ENCODE measurements around the gene RAPGEF6. TPM values are rescaled to one million over a fixed set of nuclear protein-coding genes. Genes with fewer than 3 reads are reported as not detected.

RAPGEF6 gene
- total RNA-seq, 1 experiment from 2014 or later: 9.7 TPM

DNA sequence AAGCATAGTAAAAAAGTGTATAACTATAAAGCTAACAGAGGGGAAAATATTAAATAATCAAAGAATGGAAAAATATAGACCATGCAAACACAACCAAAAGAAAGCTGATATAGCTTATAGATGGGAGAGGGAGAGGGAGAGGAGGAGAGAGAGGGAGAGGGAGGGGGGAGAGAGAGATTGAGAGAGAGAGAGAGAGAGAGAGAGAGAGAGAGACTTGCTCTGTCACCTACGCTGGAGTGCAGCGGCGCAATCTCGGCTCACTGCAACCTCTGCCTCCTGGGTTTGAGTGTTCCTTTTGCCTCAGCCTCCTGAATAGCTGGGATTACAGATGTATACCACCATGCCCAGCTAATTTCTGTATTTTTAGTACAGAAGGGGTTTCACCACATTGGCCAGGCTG is 110.6 kb downstream of the RAPGEF6 start:
- BruUV-seq (replicated peaks): no TSS peak
- H3K9me2 ChIP-seq (replicated peaks; ENCODE audit: low read length): no peaks in the 10 kb centered on the region
- TF ChIP-seq CTCF (conservative IDR thresholded peaks at IDR 0.05; ENCODE audit: low read depth, low read length) (no peak), EZH2 (IDR thresholded peaks at IDR 0.05; ENCODE audit: low read length, unreplicated experiment) (no peak), EZH2phosphoT487 (IDR thresholded peaks at IDR 0.05; ENCODE audit: borderline replicate concordance, low read length) (no peak)
- no peaks in the 10 kb centered on the region for H3K27me3 ChIP-seq (ENCODE audit: low read length)
- POLR2A ChIA-PET (ENCODE audit: unreplicated experiment): no interaction called here
- H2AFZ ChIP-seq (ENCODE audit: low read length): no peak overlapping the region
- no peak overlapping the region for H3K9ac ChIP-seq (ENCODE audit: low read length)
- H3K4me2 ChIP-seq (ENCODE audit: low read length): no peak overlapping the region
- H3K36me3 ChIP-seq (ENCODE audit: low read depth, low read length): no peaks in the 10 kb centered on the region
- no peak for DNase-seq
- intact Hi-C loops (cut with micrococcal nuclease): no loop called here
- peaks cover 18% of the 10 kb centered on the region for H3K4me1 ChIP-seq (ENCODE audit: insufficient read depth, low read length)
- ATAC-seq: no peak
- H3K9me3 ChIP-seq (ENCODE audit: low read length): no peaks in the 10 kb centered on the region
- 0 out of 2 replicates have a peak, but pooled peaks cover 5% of the 10 kb centered on the region for H4K20me1 ChIP-seq (ENCODE audit: low read length)
- no peak overlapping the region for H3K27ac ChIP-seq (ENCODE audit: low read length)
- H3F3A ChIP-seq (ENCODE audit: low read length, unreplicated experiment): no peaks in the 10 kb centered on the region
- CTCF ChIA-PET: no interaction called here
- no peak overlapping the region for H3K4me3 ChIP-seq (ENCODE audit: low read length)
- H3K79me2 ChIP-seq (ENCODE audit: low read length): no peaks in the 10 kb centered on the region

- Histone ChIP-seq H3K9me3 (ENCODE audit: low read length) (no peaks in the 10 kb centered on the region), H3K4me2 (ENCODE audit: low read length) (no peak overlapping the region), H3K4me3 (ENCODE audit: low read length) (no peak overlapping the region), H3K4me1 (ENCODE audit: insufficient read depth, low read length) (peaks cover 18% of the 10 kb centered on the region), H3K36me3 (ENCODE audit: low read depth, low read length) (no peaks in the 10 kb centered on the region), H3K27me3 (ENCODE audit: low read length) (no peaks in the 10 kb centered on the region), H4K20me1 (ENCODE audit: low read length) (0 out of 2 replicates have a peak, but pooled peaks cover 5% of the 10 kb centered on the region), H3F3A (ENCODE audit: low read length, unreplicated experiment) (no peaks in the 10 kb centered on the region), H3K9ac (ENCODE audit: low read length) (no peak overlapping the region), H3K9me2 (replicated peaks; ENCODE audit: low read length) (no peaks in the 10 kb centered on the region), H3K27ac (ENCODE audit: low read length) (no peak overlapping the region), H2AFZ (ENCODE audit: low read length) (no peak overlapping the region), H3K79me2 (ENCODE audit: low read length) (no peaks in the 10 kb centered on the region)
- no peak for TF ChIP-seq CTCF (conservative IDR thresholded peaks at IDR 0.05; ENCODE audit: low read depth, low read length)
- TF ChIP-seq EZH2 (IDR thresholded peaks at IDR 0.05; ENCODE audit: low read length, unreplicated experiment): no peak
- no peak for TF ChIP-seq EZH2phosphoT487 (IDR thresholded peaks at IDR 0.05; ENCODE audit: borderline replicate concordance, low read length)
- no peak for DNase-seq
- intact Hi-C loops (cut with micrococcal nuclease): no loop called here
- ChIA-PET CTCF (no interaction called here), POLR2A (ENCODE audit: unreplicated experiment) (no interaction called here)
- BruUV-seq (replicated peaks): no TSS peak
- no peak for ATAC-seq
Observed at GRCh38 chr5:131523500-131524185, 111.4 kb downstream of the RAPGEF6 start.

DNA sequence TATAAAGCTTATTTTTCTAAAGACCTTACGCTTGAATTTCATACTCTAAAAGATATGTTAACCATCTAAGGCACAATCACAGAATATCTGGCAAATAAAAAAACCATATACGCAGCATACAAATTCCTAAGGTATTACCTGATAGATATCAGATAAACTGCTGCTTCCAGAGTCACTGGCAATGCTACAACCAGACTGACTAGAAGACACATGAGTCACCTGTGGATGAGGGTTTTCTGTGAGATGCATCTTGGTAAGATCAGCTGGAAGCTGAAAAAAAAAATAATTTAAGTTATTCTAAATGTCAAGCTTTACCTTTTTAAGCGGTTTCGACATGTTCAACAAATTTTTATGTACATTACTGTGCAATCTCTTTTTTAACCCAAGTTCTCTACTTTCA is 113.8 kb downstream of the RAPGEF6 start:
- H3K27ac ChIP-seq (ENCODE audit: low read length): no peak overlapping the region
- H4K20me1 ChIP-seq (ENCODE audit: low read length): 0 out of 2 replicates have a peak, but pooled peaks cover 5% of the 10 kb centered on the region
- no peaks in the 10 kb centered on the region for H3K9me2 ChIP-seq (replicated peaks; ENCODE audit: low read length)
- ATAC-seq: peak; percentile 76
- POLR2A ChIA-PET (ENCODE audit: unreplicated experiment): no interaction called here
- no peaks in the 10 kb centered on the region for H3F3A ChIP-seq (ENCODE audit: low read length, unreplicated experiment)
- H3K4me1 ChIP-seq (ENCODE audit: insufficient read depth, low read length): peaks cover 18% of the 10 kb centered on the region
- no peaks in the 10 kb centered on the region for H3K79me2 ChIP-seq (ENCODE audit: low read length)
- intact Hi-C loops (cut with micrococcal nuclease): no loop called here
- CTCF ChIA-PET: interaction anchor here (0.6 kb wide), 1 partner anchor 95 kb away, joined by 5 read pairs; no protein-coding TSS in a partner anchor
- TF ChIP-seq EZH2 (IDR thresholded peaks at IDR 0.05; ENCODE audit: low read length, unreplicated experiment) (no peak), EZH2phosphoT487 (IDR thresholded peaks at IDR 0.05; ENCODE audit: borderline replicate concordance, low read length) (no peak), CTCF (conservative IDR thresholded peaks at IDR 0.05; ENCODE audit: low read depth, low read length) (no peak)
- H3K27me3 ChIP-seq (ENCODE audit: low read length): no peaks in the 10 kb centered on the region
- no peaks in the 10 kb centered on the region for H3K36me3 ChIP-seq (ENCODE audit: low read depth, low read length)
- peak overlapping the region; percentile 21; the same call in 1 of the 2 replicates for H3K4me2 ChIP-seq (ENCODE audit: low read length)
- BruUV-seq (replicated peaks): no TSS peak
- no peak overlapping the region for H3K9ac ChIP-seq (ENCODE audit: low read length)
- H2AFZ ChIP-seq (ENCODE audit: low read length): no peak overlapping the region
- peak; percentile 76 for DNase-seq
- no peaks in the 10 kb centered on the region for H3K9me3 ChIP-seq (ENCODE audit: low read length)
- no peak overlapping the region for H3K4me3 ChIP-seq (ENCODE audit: low read length)
